HUDEP-2 (cell line): Measurements from ENCODE around the gene AHDC1.
A peak's percentile ranks its signal among the peaks of the same experiment; 100 is the strongest.
"Not testable (repeated sequence)": the region's sequence is repeated elsewhere in the genome, so short reads cannot be mapped to it uniquely, and the experiment has no call there.

Experiments
- DNase-seq, 76 experiments: peaks; one replicate each; lab custom pipeline; 2025; ENCODE audit not compliant: unreplicated experiment in 76 of 76; lab: John Stamatoyannopoulos, UW

The AHDC1 gene

GRCh38 chr1:27520651-27521050 lies 83.3 kb downstream of the AHDC1 start:
- DNase-seq = no peak

- no peak for DNase-seq
These were observed 84.3 kb downstream of the AHDC1 start for GRCh38 chr1:27519331-27520258.

GRCh38 chr1:27518808-27519207 lies 85.1 kb downstream of the AHDC1 start:
- DNase-seq = no peak

DNA sequence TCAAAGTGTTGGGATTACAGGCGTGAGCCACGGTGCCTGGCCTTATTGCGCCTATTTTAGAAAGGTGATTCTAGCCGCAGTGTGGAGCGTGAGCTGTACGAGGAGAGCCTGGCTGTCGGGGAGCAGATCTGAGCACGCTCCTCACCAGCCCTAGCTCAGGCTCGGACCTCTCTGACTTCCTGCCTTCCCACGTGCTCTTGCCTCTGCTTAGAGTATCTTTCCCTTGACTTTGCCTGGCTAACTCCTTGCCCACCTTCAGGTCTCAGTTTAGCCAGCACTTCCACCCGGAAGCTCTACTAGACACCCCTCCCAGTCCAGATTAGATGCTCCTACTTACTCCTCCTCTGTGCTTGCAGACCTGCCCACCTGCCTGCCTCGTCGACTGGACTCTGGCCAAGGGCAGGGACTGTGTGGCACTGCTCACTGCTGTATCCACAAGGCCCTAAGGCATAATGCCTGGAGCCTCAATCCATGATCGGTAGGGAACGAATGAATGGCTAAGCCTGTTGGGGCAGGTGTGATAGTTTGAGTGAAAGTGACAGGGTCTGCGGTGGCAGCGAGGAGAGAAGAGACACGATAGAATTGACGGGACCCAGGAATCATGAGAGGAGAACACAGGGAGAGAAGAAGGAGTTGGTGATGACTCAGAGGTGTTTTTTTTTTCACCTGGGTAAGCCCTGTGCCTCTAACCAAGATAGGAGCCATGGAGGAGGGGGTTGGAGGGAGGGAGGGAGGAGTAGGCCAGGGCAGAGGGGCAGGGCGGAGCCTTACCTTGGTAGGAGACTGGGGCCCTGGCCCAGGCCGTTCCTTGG lies 85.8 kb downstream of the AHDC1 start:
- peak in 1 of 76 experiments; percentile 6 for DNase-seq

GRCh38 chr1:27517301-27517700 lies 86.6 kb downstream of the AHDC1 start:
- no peak for DNase-seq

GRCh38 chr1:27515626-27516025 lies 88.3 kb downstream of the AHDC1 start:
- DNase-seq = no peak

DNA sequence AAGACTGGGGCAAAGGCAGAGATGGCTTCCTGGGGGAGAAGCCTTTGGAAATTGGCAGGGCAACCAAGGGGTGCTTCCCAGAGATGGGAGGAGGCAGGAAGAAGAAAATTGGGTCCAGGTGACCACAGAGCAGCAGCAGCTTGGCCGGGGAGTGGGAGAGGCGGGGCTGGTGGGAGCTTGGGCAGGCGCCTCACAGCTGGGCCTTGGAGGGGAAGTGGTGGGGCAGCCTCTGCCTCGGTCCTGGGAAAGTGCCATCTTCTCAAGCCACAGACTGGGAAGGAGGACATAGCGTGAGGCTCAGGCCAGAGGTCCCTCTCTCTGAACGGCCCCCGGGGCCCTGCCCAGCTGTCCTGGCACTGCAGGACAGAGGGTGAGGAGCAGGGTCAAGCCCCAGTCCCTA lies 90.0 kb downstream of the AHDC1 start:
- DNase-seq = no peak

DNA sequence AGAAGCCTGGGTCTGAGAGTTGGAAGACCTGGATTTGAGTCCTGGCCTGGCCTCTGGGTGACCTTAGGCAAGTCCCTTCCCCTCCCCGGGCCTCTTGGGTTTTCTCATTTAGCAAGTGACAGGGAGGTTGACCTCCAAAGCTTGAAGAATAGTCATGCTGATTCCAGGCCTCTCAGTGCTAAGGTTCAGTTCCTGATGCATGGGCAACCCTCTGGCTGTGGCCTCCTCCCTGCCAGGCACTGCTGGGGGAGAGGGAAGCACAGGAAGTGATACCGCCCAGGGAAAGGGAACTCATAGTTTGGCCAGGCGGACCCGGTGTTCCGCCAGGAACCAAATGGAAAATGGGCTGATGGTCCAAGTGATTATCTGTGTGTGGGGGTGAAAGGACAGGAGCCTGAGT lies 90.4 kb downstream of the AHDC1 start:
- no peak for DNase-seq

DNA sequence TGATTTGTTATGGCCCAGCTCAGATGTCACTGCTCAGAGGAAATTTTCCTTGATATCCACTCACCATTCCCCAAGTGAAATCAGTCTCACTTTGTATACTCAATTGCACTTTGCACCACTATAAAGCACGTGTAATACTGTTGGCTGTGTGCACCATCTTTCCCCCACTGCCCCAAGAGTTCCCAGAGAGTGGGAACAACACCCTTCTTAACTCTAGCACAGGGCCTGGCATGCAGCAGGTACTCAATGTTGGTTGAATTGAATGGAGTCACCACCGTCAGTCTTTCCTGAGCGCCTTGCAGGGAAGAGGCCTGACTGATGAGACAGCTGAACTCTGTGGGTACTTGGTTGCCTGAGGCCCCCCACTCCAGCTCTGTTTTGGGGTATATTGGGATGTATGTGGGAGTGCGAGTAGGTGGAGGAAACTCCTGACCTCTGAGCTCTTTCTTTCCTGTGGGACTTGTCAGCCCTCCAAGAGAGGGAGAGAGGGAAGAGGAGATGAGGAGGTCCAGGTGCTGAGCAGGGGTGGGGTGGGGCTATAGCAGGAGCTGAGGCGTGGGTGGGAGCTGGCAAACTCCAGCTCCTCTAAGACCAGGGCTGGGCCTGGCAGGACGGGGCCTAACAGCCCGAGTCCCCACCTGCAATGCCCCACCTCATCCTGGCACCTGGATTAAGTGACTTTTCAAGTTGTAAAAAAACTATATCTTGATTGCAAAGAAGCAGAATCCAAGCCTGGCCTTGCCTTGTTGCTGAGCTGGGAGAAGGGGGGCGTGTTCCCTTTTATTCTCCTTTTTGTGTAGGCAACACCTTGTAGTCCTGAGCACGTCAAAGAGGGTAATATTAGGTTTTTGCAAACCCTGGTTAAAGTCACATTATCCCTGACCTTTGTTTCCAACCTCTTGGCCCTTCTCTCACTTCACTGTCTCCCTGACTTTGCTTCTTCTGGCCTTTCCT lies 94.5 kb downstream of the AHDC1 start:
- no peak for DNase-seq

GRCh38 chr1:27507960-27508665 lies 95.8 kb downstream of the AHDC1 start:
- DNase-seq = peak in 7 of 76 experiments; percentile 3 to 35 (median 8)

DNA sequence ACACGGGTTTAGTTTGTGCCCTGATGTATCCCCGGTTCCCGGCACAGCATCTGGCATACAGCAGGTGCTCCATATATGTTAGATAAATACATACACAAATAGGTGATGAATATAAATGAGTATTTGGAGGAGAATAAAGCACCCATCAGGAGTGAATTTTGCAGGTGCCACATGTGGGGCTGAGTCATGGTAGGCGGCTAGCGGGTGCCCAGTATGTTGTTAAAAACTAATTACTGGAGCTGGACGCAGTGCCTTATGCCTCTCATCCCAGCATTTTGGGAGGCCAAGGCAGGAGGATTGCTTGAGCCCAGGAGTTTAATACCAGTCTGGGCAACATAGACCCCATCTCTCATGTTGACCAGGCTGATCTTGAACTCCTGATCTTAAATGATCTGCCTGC lies 97.2 kb downstream of the AHDC1 start:
- no peak for DNase-seq

- no peak for DNase-seq
These were observed 98.6 kb downstream of the AHDC1 start for GRCh38 chr1:27505420-27505680.

- no peak for DNase-seq
These were observed 99.1 kb downstream of the AHDC1 start for GRCh38 chr1:27504588-27505419.

GRCh38 chr1:27503844-27504587 lies 99.9 kb downstream of the AHDC1 start:
- no peak for DNase-seq

GRCh38 chr1:27503033-27503432 lies 100.9 kb downstream of the AHDC1 start:
- DNase-seq = no peak

GRCh38 chr1:27501159-27501558 lies 102.8 kb downstream of the AHDC1 start:
- not testable (repeated sequence) for DNase-seq

GRCh38 chr1:27499142-27499541 lies 104.8 kb downstream of the AHDC1 start:
- DNase-seq = no peak

DNA sequence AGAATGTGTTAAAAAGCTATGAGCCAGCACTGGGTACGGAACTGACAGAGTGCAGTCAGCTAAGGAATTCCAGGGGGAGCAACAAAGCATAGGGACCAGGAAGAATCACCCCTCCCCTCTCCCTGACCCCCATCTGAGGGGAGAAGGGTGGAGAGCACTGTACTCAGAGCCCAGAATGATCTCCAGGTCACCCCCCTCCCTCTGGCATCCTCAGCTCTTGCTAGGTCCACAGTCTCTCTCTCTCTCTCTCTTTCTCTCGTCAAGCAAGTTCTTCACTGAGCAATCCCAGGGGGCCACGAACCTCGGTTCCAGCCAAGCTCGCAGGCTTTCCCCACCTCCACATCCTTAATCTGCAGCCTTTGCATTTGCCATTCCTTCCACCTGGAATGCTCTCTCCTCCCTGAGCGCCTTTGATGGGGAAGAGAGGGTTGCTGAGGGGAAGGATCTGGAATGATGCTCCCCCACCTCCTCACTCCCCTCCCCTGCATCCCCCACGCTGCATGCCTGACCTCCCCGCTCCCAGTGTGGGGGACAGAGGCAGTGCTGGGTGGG lies 107.3 kb downstream of the AHDC1 start:
- no peak for DNase-seq
